SK-N-SH (cell line): ENCODE measurements around the gene ELOVL1. TPM values are rescaled to one million over a fixed set of nuclear protein-coding genes. Genes with fewer than 3 reads are reported as not detected.
A peak's percentile ranks its signal among the peaks of the same experiment; 100 is the strongest.

Source experiments
- CTCF ChIA-PET: fragments of 300-600, 350-600 bp; formaldehyde crosslinking; extraction: SDS; loops from one replicate; lab custom pipeline; 2021; lab: Yijun Ruan, JAX
- POLR2A ChIA-PET: fragments of 350-600 bp; sonication (Branson Sonifier 250); formaldehyde crosslinking; extraction: SDS; loops from one replicate; lab custom pipeline; 2020; ENCODE audit warnings: antibody characterized with exemption, inconsistent platforms; lab: Yijun Ruan, JAX
- DNase-seq: peaks from one replicate; pipeline ENCODE4 v3.0.0; 2012
- H2AFZ ChIP-seq: fragments of 200-600 bp; sonication (generic); 2 replicates; pipeline ENCODE4 v1.8.1; 2016; ENCODE audit warnings: antibody characterized with exemption, mild to moderate bottlenecking, low read depth
- H3F3A ChIP-seq: fragments of 200-600 bp; sonication (generic); replicated peaks from 2 replicates; pipeline ENCODE3; 2016; ENCODE audit warnings: antibody characterized with exemption, mild to moderate bottlenecking; ENCODE audit not compliant: insufficient read depth
- H3K27ac ChIP-seq, 2 experiments: fragments of 200-500 bp in 1 of 2; fragments of 200-600 bp in 1 of 2; sonication (Bioruptor generic) in 1 of 2; sonication (generic), shearing (Covaris generic) in 1 of 2; 2 replicates each; pipeline versions ENCODE4 v1.5.1 to v1.6.1; 2014 to 2016; ENCODE audit warnings: low read depth in 2 of 2, inconsistent platforms in 1 of 2, low read length in 1 of 2, mild to moderate bottlenecking in 1 of 2, mixed read lengths in 1 of 2
- H3K27me3 ChIP-seq: fragments of 200-600 bp; sonication (generic), shearing (Covaris generic); 2 replicates; pipeline ENCODE4 v1.6.1; 2016; ENCODE audit warnings: mixed run types; ENCODE audit not compliant: insufficient read depth
- H3K36me3 ChIP-seq, 2 experiments: fragments of 200-500 bp in 1 of 2; fragments of 200-600 bp in 1 of 2; sonication (Bioruptor generic) in 1 of 2; sonication (generic) in 1 of 2; replicated peaks in 1 of 2; 2 replicates each; pipeline versions ENCODE3 to v1.5.1; 2014 to 2016; ENCODE audit warnings: low read length in 1 of 2, mild to moderate bottlenecking in 1 of 2; ENCODE audit not compliant: insufficient read depth in 2 of 2, control insufficient read depth in 1 of 2
- H3K4me1 ChIP-seq, 2 experiments: fragments of 200-500 bp in 1 of 2; fragments of 200-600 bp in 1 of 2; sonication (Bioruptor generic) in 1 of 2; sonication (generic), shearing (Covaris generic) in 1 of 2; 2 replicates each; pipeline versions ENCODE4 v1.5.1 to v1.6.1; 2014 to 2016; ENCODE audit warnings: low read depth in 1 of 2, low read length in 1 of 2, mixed run types in 1 of 2; ENCODE audit not compliant: insufficient read depth in 2 of 2, control insufficient read depth in 1 of 2
- H3K4me2 ChIP-seq: fragments of 200-600 bp; sonication (generic), shearing (Covaris generic); 2 replicates; pipeline ENCODE4 v1.6.1; 2017; ENCODE audit warnings: mixed run types
- H3K4me3 ChIP-seq, 2 experiments: fragments of 200-500 bp in 1 of 2; fragments of 200-600 bp in 1 of 2; sonication (Bioruptor generic) in 1 of 2; sonication (generic), shearing (Covaris generic) in 1 of 2; 2 replicates each; pipeline versions ENCODE4 v1.5.1 to v1.8.1; 2014 to 2016; ENCODE audit warnings: low read depth in 2 of 2, inconsistent platforms in 1 of 2, low read length in 1 of 2, mild to moderate bottlenecking in 1 of 2, mixed read lengths in 1 of 2, moderate library complexity in 1 of 2
- H3K79me2 ChIP-seq: fragments of 200-600 bp; sonication (generic); 2 replicates; pipeline ENCODE4 v1.8.1; 2017; ENCODE audit warnings: mild to moderate bottlenecking; ENCODE audit not compliant: insufficient read depth
- H3K9ac ChIP-seq: fragments of 200-600 bp; sonication (generic); 2 replicates; pipeline ENCODE4 v1.6.1; 2017; ENCODE audit warnings: mixed run types
- H3K9me2 ChIP-seq: fragments of 200-600 bp; sonication (generic); 2 replicates; pipeline ENCODE4 v1.6.1; 2017; ENCODE audit warnings: mixed run types
- H3K9me3 ChIP-seq: fragments of 200-600 bp; sonication (generic); 2 replicates; pipeline ENCODE4 v1.6.1; 2017; ENCODE audit warnings: mixed run types, mild to moderate bottlenecking, moderate library complexity
- H4K20me1 ChIP-seq: fragments of 200-600 bp; sonication (generic); 2 replicates; pipeline ENCODE4 v1.6.1; 2017; ENCODE audit warnings: mild to moderate bottlenecking, mixed run types; ENCODE audit not compliant: insufficient read depth
- ELF1 ChIP-seq: IDR thresholded peaks from 2 replicates; pipeline ENCODE4 v1.4.0; 2012
- EP300 ChIP-seq, 2 experiments: IDR thresholded peaks; 2 replicates each; pipeline versions ENCODE4 v1.4.0 to v1.6.1; 2012; ENCODE audit warnings: borderline replicate concordance in 1 of 2, low read depth in 1 of 2, low read length in 1 of 2
- EZH2phosphoT487 ChIP-seq: fragments of 200-600 bp; sonication (generic); IDR thresholded peaks from 2 replicates; pipeline ENCODE4 v1.6.1; 2017; ENCODE audit warnings: low read depth, mixed run types, mild to moderate bottlenecking, antibody characterized with exemption, moderate library complexity, borderline replicate concordance
- FOXJ3 ChIP-seq: sonication (generic); formaldehyde crosslinking; IDR thresholded peaks from 2 replicates; pipeline ENCODE4 v1.5.1; 2020; ENCODE audit warnings: mild to moderate bottlenecking, missing genetic modification reagents
- PBX3 ChIP-seq: IDR thresholded peaks from 2 replicates; pipeline ENCODE4; 2012
- RAD21 ChIP-seq: IDR thresholded peaks from 2 replicates; pipeline ENCODE4 v1.6.1; 2012; ENCODE audit warnings: mild to moderate bottlenecking, low read length
- RFX5 ChIP-seq: IDR thresholded peaks from 2 replicates; pipeline ENCODE4 v1.6.1; 2012; ENCODE audit warnings: mild to moderate bottlenecking, improper control_type of control experiment, low read length
- RXRA ChIP-seq: IDR thresholded peaks from 2 replicates; pipeline ENCODE4 v1.4.0; 2012; ENCODE audit warnings: low read depth, mild to moderate bottlenecking, borderline replicate concordance
- SIN3A ChIP-seq: IDR thresholded peaks from 2 replicates; pipeline ENCODE4 v1.6.1; 2012; ENCODE audit warnings: low read depth, mild to moderate bottlenecking, low read length, moderate library complexity, borderline replicate concordance
- SMC3 ChIP-seq: IDR thresholded peaks from 2 replicates; pipeline ENCODE4 v1.6.1; 2012; ENCODE audit warnings: low read depth, low read length, improper control_type of control experiment
- TAF1 ChIP-seq: IDR thresholded peaks from 2 replicates; pipeline ENCODE4 v1.6.1; 2012; ENCODE audit warnings: low read depth, mild to moderate bottlenecking, low read length, moderate library complexity, borderline replicate concordance
- TCF12 ChIP-seq: IDR thresholded peaks from 2 replicates; pipeline ENCODE4 v1.4.0; 2012
- ZBTB33 ChIP-seq: IDR thresholded peaks from 2 replicates; pipeline ENCODE4 v1.4.0; 2012; ENCODE audit warnings: low read depth, borderline replicate concordance
- WGBS: methylation state at CpG from one replicate; pipeline ENCODE4 v1.1.6; 2017; ENCODE audit warnings: low lambda C conversion rate; 5-methylcytosine and 5-hydroxymethylcytosine counted together
- polyA plus RNA-seq, 3 experiments: library from polyadenylated mRNA; depleted of rRNA; stranded (reverse); fragments of >200 nt; gene quantifications; 2 replicates each; pipeline ENCODE4 v1.2.3, GENCODE V29; 2012

The ELOVL1 gene
- polyA plus RNA-seq, 1 of the 3 experiments (the other 2 are of a cell fraction), result 127 TPM

GRCh38 chr1:43389326-43390313, 21.8 kb upstream of the ELOVL1 start, which contains the start of the genes MED8 and SZT2 (continued):
- peak; percentile 72 for TF ChIP-seq PBX3
- no peak for TF ChIP-seq RAD21
- TF ChIP-seq TCF12, result peak; percentile 17; the same call in 1 of the 2 replicates
- TF ChIP-seq ZBTB33, result 0 out of 2 replicates have a peak, but pooled peaks have one; percentile 32
- peak; percentile 87 for TF ChIP-seq ELF1
- TF ChIP-seq EZH2phosphoT487, result no peak
- TF ChIP-seq RXRA, result no peak
- no peak for TF ChIP-seq EP300 (IDR thresholded peaks at IDR 0.05; ENCODE audit: borderline replicate concordance in 1 of 2, low read depth in 1 of 2, low read length in 1 of 2)
- TF ChIP-seq SIN3A, result peak; percentile 69; the same call in 1 of the 2 replicates
- no peak for TF ChIP-seq FOXJ3 (CRISPR knock-in tag)
- TF ChIP-seq RFX5, result no peak; the same call in 1 of the 2 replicates

GRCh38 chr1:43388613-43389012, 20.8 kb upstream of the ELOVL1 start:
- POLR2A ChIA-PET, result interaction anchor here (1.2 to 2.0 kb wide), 3 partner anchors 15 to 161 kb away, joined by 3 to 4 read pairs (median 4); partner anchors contain the start of gene CDC20
- H4K20me1 ChIP-seq, result no peaks in the 10 kb centered on the region
- H3K4me3 ChIP-seq, result peak overlapping the region; percentile 82 to 83
- H3K79me2 ChIP-seq, result peaks cover 70% of the 10 kb centered on the region
- H3K9me2 ChIP-seq, result no peaks in the 10 kb centered on the region
- no peak overlapping the region for H3K27ac ChIP-seq
- no peaks in the 10 kb centered on the region for H3K27me3 ChIP-seq
- TF ChIP-seq SMC3, result no peak
- no peak for TF ChIP-seq TAF1
- H3K36me3 ChIP-seq, result peaks cover 42 to 44% of the 10 kb centered on the region in 2 experiments
- peak overlapping the region; percentile 84 for H3K9ac ChIP-seq
- H3K4me2 ChIP-seq, result peak overlapping the region; percentile 80
- H3F3A ChIP-seq, result no peaks in the 10 kb centered on the region
- no peak overlapping the region for H2AFZ ChIP-seq
- H3K4me1 ChIP-seq, result peaks cover 15 to 19% of the 10 kb centered on the region in 2 experiments; a peak in 3 of 4 replicates
- WGBS, result 50% methylated on average over 3 of the region's 3 CpGs
- CTCF ChIA-PET, result interaction anchor here (1.0 to 1.8 kb wide), 4 partner anchors 30 to 163 kb away, joined by 3 to 8 read pairs (median 4); no protein-coding TSS in a partner anchor
- no peaks in the 10 kb centered on the region for H3K9me3 ChIP-seq
- no peak for DNase-seq
